LoVo (cell line): ENCODE data around the gene IFITM10.

Experiments
- DNase-seq: peaks from one replicate; pipeline ENCODE4 v3.0.0-alpha.2; 2016; ENCODE audit warnings: low spot score

Gene IFITM10

DNA sequence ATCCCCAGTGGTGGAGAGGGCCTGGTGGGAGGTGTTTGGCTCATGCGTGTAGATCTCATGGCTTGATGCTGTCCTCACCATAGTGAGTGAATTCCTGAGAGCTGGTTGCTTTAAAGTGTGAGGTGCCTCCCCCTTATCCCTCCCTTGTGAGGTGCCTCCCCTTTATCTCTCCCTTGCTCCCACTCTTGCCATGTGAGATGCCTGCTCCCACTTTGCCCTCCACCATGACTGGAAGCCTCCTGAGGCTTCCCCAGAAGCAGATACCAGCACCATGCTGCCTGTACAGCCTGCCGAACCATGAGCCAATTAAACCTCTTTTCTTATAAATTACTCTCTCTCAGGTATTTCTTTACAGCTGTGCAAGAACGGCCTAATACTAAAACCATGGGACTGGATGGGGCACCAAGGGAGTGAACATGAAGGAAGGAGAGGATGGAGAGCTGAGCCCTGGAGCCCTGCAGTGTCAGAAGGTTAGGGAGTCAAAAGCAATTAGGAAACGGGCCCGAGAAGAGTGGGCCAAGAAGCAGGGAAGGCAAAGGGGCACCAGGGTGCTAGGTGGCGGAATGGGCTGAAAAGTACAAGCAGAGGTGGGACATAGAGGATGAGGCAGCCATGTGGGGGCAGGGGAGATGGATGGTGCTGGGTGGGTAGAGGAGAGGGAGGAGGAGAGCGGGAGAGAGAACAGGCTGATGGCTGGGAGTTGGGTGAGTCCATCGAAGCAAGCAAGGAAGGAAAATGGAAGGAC, 9.4 kb downstream of the IFITM10 start:
- DNase-seq = no peak

DNA sequence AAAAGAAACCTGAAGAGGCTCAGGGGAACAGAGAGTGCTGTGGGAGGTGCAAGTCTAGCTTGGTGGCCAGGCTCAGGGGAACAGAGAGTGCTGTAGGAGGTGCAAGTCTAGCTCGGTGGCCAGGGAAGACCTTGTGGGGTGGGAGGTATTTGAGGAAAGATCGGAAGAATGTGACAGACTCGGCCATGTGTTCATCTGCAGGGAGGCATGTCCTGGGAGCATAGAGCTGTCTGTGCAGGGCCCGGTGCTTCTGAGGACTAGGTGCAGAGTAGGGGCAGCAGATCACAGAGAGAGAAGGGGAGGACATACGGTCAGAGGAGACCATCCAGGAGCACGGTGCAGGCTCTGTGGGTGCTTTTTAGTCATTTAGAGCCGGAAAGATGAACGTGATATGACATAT, 10.8 kb downstream of the IFITM10 start:
- no peak for DNase-seq

DNA sequence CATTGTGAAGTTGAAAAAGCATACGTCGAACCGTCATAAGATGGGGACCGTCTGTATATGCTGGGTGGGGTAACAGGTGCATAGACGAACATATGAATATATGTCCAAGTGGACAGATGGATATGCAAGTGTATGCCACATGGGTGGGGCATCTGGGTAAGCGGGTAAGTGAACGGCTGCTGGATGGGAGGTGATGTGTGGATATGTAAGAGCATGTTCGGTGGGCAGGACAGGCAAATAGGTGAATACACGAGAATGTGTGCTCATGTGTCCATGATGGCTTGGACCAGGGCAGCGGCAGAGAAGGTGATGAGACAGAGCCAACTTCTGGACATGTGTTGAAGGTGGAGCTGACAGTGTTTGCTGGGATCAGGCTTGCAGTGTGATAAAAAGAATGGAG, 12.0 kb downstream of the IFITM10 start:
- DNase-seq = no peak

DNA sequence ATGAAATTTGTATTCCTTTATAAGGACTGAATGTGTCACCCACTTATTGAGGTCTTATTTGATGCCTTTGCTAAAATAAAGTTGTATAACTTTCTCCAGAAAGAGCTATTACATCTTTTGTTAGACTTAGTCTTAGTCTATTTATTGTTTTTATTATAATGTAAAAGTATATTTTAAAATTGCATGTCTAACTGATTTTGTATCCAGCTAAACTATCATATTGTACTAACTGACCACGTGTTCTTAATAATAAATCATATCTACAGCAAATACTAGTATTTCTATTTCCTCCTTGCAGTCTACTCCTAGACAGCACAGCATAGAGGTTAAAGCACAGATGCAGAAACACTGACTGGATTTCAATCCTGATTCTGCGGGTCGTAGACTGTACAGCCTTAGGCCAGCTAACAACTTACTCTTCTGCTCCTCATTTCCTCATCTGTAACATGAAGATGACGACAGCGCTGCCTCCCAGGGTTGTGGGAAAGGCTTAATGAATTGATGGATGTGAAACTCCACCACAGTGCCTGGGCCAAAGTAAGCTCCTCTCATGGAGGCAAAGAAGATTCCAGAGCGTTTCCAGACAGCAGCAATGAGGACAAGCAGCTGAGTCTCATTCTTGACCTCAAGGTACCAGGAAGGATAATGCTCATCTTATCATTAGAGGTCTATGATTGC, 13.2 kb downstream of the IFITM10 start:
- DNase-seq = no peak

DNA sequence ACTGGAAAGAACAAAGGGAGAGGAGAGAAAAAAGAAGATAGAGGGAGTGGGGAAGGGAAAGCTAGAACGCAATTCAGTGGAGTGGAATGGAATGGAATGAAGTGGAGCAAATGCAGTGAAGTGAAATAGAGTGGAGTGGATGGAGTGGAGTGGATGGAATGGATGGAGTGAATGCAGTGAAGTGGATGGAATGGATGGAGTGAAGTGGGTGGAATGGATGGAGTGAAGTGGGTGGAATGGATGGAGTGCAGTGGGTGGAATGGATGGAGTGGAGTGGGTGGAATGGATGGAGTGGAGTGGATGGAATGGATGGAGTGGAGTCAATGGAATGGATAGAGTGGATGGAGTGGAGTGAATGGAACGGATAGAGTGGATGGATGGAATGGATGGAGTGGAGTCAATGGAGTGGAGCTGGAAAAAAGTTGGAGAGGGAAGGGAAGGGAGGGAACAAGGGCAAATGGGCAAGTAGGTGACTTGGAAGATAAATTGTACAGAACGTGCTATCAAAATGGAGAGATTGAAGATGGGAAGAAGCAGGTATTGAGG, 13.9 kb downstream of the IFITM10 start:
- DNase-seq = no peak

DNA sequence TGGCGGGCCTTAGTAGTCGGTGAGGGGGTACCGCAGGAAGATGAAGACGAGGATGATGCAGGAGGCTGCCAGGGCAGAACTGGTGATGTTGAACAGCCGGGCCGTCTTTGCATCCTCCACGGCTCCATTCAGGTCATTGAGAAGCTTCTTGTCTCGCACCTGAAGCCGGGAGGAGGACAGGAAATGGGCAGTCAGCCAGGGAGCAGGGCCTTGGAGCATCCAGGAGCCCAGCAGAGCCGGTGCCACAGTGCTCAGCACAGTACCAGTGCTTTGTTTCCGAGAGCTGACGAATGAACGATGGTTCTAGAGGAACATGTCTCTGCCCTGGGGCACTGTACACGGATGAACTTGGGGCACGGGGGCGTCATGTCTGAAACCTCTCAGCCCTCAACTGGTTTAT, 15.1 kb downstream of the IFITM10 start:
- DNase-seq = no peak

DNA sequence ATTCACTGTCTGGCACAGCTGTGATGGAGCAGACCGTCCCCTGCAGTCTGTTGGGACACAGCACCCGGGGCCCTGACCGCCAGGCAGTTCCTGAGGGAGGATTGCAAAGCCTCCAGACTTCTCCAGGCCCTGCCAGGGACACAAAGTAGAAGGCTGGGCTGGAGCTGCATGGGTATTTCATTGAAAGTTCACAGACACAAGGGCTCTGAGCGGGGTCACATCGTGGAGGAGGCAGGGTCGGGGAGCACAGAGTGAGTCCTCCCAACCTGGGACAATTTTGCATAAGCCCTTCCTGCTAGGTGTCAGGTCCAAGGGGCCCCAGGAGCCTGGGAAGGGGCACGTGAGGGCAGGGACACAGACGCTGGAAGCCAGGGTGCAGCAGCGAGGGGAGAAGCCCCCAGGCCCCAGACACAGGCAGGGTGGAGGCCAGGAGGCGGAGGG, 15.7 kb downstream of the IFITM10 start:
- no peak for DNase-seq

DNA sequence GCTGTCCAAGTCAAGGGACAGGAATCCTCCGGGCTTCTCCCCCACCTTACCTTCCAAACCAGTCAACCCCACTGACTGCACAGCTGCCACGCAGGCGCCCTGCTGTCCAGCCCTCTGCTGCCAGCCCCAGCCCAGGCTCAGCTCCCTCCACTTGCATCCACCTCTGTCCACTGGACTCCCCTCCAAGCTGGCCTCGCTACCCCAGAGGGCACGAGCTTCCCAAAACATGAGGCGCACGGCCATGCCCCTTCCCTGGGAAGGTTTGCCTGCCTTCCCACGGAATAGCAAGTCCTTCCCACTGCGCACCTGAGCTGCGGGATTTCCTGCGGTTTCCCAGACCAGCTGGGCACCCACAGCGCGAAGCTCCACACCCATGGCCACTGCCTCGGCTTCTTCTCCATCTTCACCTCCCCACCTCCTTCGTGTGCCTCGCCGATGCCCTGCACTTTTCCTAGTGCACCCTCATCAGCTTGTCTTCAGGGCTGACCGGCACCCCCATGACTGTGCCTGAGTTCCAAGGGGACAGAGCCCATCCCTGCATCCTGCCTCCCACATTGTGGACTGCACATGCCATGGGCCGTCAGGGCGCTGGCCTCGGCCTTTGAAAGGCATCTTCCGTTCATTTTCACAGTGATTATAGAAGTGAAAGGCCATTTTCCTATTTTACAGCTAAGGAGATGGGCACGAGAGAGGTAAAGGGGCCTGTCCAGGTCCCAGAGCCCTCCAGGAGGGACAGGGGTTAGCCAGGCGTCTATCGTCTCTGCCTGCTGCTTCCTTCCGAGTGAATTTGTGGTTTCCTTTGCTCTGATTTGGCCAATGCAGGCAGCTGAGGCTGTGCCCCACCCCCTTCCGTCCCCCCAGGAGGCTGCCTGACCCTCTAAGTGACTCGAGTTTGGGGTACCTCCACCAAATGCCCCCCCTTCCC, 16.4 kb downstream of the IFITM10 start:
- no peak for DNase-seq

DNA sequence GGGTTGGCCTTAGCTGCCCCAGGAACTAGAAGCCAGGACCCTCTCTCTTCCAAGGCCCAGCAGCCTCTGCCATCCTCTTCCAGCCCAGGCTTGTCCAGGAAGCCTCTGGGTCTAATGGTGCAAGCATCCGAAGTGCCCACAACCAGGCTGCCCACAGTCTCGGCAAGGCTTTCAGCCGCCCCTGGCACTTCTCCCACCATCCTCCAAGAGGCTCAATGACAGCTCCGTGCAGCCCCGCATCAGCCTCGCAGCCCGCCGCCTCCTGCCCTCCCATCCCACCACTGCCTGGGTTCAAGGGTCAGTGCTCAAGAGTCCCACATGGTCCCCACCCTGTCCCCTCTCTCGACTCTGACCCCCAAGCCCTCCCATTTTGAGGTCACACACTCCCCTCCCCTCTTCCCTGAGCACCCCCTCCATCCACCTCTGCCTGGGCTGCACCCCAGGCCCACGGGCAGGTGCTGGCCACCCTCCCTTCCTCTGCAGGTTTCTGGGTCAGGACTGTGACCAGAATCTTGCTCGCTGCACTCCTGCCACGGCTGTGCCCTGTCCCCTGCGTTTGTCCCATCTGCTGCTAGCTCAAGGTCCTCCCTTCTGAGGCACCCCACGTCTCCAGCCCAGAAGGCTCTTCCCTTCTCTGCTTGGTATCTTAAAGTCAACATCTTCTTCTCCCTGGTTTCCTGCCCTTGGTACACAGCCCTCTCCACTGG, 17.2 kb downstream of the IFITM10 start:
- DNase-seq = no peak

DNA sequence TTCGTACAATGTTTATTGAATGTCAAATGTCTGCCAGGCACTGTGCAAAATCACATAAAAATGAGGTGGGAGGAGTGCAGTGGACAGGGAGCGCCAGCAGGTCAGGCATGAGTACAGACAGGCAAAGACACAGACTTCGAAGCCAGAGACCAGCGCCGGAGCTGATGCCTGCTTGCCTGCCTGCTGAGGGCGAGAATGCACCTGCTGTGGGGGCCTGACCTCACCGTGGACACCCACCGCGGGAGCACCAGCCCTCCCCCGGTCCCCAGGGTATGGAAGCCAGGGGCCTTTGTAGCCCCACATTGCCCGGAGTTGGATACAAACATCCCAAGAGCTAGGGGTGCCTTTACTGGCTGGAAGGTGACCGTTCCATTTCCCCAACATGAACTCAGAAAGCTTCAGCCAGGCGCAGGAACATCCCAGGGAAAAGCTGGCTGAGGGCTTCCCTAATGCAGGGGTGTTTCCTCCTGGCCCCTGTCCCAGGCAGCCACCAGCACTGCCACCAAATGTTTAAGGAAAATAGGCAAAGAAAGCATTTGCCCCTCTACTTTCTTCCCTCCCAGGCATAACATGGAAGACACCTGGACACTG, 17.9 kb downstream of the IFITM10 start:
- no peak for DNase-seq

DNA sequence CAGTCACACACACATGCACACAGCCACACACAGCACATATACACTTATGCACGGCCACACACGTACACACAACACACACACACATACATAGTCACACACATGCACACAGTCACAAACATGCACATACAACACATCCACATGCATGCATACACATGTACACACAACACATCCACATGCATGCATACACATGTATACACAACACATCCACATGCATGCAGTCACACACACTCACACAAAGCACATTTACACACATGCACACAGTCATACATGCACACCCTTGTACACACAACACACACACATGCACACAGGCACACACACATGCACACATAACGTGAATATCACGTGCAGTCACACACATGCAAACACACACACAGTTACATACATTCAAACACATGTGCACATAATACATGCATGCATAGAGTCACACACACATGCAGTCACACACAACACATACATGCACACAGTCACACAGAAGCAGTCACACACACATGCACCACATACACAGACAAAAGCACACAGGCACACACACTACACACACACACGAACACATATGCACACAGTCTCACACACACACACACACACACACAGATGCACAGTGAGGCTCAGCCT, 18.8 kb downstream of the IFITM10 start:
- no peak for DNase-seq

DNA sequence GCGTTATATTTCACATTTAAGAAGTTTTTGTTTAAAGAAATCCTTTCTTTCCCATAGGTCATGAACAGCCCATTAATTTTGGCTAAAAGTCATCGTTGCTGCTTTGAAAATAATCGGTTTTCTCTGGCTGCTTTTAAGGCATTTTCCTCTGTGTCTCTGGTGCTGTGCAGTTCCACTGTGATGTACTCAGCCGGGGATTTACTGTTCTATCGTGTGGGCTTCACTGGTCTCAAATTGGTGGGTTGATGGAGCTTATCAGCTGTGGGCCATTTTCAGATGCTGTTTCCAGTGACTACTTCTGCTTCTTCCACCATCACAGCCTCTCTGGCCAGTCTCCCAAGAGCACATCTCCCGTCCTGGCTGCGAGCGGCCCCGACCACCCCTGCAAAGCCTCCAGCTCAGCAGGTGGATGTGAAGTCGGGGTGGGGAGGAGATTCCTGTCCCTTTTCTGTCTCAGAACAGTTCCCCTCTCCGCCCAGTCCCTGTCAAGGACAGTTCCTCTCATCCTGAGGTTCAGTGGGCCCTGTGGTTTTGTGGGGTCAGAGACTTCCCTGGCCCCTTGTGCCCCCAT, 20.3 kb downstream of the IFITM10 start:
- no peak for DNase-seq

DNA sequence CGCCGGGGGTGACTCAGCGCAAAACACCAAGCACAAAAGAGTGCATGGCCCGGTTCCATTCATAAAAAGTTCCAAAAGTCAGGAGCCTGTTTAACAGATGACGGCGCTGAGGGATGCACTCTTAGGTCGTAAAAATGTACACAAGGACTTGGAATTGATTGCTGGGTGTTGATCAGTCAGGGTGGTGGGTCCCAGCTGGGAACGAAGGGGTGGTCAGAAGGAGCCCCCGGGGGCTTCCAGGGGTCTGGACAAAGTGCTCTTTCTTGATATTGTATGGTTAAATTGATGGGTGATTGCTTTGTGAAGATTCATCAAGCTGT, 20.7 kb downstream of the IFITM10 start:
- DNase-seq = no peak

DNA sequence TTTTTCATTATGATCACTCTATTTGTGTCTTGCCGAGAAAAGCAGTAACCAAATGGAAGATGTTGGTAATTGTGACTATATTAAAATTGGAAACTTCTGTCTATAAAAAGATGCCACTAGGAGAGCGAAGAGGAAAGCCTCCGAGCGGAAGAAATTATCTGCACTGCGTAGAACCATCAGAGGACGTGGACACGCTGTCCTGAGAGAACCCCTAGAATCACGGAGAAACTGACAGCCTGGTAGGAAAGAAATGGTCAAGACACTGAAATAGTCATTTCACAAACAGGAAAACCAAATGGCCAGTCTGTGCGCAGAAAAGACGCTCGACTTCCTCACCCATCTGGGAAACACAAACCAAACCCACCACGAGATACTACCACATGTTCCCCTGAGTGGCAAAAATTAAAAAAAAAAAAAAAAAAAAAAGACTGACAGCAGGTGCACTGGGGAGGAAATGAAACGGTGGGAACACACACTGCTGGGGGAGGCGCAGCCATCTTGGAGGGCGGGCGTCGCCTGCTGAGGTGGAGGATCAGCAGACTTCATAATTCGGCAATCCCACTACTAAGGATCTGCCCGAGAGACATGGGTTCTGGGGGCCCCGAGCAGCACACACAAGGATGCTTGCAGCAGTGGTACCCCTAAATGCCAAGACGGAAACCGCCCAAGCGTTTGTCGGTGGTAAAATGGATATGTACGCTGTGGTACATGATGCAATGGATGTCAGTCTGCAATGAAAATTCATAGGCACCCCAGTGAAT, 21.3 kb downstream of the IFITM10 start:
- no peak for DNase-seq

DNA sequence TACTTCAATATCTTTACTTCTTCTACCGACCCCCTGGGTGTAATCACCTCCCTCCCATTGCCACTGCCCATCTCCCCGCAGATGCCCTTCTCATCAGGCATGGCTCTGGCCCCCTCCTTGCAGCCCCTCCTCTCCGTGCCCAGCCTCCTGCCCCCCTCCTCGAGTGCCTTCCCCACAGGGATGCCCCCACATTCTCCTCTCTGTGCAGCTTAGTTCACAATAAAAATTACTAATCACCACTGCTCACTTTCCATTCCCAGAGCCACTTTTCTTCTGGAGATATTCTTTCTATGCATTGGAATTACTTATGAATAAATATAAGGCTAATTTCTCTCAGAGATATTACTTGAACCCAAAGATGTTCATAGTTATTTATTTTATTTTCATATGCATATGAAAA, 22.1 kb downstream of the IFITM10 start:
- DNase-seq = no peak

DNA sequence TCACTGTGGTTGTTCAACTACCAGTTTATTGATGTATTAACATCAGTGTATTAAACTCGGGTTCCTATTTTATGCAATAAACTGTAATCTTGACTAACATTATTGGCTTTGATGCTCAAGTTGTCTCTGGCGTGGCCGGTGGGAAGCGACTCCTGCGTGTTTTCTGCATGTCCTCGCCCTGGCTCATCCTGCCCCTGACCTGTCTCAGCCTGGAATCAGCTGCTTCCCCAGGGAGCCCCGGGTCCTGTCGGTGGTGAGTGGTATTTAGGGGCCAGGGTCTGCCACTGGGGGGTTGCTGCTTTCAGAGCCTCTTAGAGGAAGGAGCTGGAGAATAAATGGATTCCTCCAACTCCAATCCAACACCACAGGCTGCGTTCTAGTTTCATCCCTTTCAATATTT, 22.5 kb downstream of the IFITM10 start:
- DNase-seq = no peak

DNA sequence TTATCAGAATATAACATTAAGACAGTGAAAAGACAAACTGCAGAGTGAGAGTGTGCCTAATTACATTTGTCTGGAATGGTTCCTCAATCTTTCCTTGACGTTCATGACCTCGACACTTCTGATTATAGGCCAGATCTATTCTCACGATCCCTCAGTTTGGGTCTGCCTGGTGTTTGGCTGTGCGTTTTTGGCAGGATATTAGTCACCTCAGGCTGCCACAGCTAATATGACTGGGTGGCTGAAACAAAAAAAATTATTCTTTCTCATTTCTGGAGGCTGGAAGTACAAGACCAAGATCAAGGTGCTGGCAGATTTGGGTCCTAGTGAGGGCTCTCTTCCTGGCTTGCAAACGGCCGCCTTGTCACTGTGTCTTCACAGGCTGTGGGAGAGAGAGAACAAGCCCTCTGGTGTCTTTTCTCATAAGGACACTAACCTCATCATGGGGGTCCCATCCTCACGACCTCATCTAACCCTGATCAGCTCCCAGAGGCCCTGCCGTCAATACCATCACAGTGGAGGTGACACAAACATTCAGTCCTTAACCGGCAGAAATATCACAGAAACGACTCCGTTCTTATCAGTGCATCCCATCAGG, 23.2 kb downstream of the IFITM10 start:
- no peak for DNase-seq

DNA sequence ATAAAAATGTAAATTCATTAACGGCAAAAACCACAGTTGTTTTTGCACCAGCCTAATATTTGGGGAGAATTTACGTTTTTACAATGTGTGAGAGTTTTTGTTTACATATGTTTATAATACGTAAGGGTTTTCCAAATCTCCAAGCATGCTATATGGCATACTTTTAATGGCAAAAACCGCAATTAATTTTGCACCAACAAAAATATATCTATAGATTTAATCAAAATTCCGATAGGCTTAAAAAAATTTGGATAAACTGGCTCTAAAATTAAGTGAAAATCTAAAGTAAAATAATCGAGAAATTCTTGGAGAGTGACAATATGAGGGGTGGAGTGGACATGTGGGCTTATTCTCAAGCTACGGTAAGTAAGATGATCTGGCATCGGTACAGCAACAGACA, 30.6 kb downstream of the IFITM10 start:
- no peak for DNase-seq

DNA sequence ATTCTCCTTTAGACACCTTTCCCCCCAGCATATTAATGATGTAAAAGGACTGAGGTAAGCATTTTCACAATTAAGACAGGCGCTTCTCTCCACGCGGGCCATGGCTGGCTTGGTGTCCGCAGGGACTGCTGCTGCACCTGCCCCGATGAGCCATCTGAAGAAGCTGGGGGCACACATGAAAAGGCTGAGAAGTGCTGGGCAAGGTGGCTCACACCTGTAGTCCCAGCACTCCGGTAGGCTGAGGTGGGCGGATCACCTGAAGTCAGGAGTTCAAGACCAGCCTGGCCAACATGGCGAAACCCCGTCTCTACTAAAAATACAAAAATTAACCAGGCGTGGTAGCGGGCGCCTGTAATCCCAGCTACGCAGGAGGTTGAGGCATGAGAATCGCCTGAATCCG, 32.1 kb downstream of the IFITM10 start:
- no peak for DNase-seq

DNA sequence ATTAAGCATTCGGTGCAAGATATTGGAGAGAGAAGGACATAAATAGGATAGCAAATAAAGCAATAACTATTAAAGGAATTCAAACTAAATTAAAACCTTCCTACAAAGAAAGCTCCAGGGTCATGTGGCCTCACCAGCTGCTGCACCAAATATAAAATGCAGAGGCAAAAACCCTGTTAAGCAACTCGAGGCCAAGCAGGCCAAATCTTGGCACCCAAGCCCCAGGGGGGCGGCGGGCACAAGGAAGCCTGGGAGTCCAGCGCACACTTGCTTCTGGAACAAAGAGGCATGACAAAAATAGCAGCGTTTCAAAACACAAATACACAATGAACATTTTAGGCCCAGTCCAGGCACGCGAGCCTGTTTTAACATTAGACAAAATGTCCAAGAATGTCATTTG, 32.6 kb downstream of the IFITM10 start:
- no peak for DNase-seq
